Smooth muscle cell (in vitro differentiated cells): ENCODE results near the gene ZNF236. TPM values are rescaled to one million over a fixed set of nuclear protein-coding genes. Genes with fewer than 3 reads are reported as not detected.

Experiments
- DNase-seq: peaks from one replicate; lab custom pipeline; 2025; ENCODE audit not compliant: unreplicated experiment; lab: John Stamatoyannopoulos, UW
- H2AFZ ChIP-seq: fragments of 200-600 bp; sonication (generic); 2 replicates; pipeline ENCODE4 v1.6.0; 2016; ENCODE audit warnings: antibody characterized with exemption, low read depth, mild to moderate bottlenecking
- H3F3A ChIP-seq: fragments of 200-600 bp; sonication (generic); 2 replicates; pipeline ENCODE4 v1.6.0; 2017; ENCODE audit warnings: antibody characterized with exemption, low read depth
- H3K27ac ChIP-seq: fragments of 200-600 bp; sonication (generic); 2 replicates; pipeline ENCODE4 v1.5.1; 2016; ENCODE audit warnings: low read depth, mild to moderate bottlenecking
- H3K27me3 ChIP-seq: fragments of 200-600 bp; sonication (generic); 2 replicates; pipeline ENCODE4 v1.6.1; 2016; ENCODE audit warnings: low read depth, mild to moderate bottlenecking
- H3K36me3 ChIP-seq: fragments of 200-600 bp; sonication (generic); 2 replicates; pipeline ENCODE4 v1.5.1; 2016; ENCODE audit warnings: low read depth
- H3K4me1 ChIP-seq: fragments of 200-600 bp; sonication (generic); 2 replicates; pipeline ENCODE4 v1.5.1; 2016; ENCODE audit warnings: low read depth
- H3K4me2 ChIP-seq: fragments of 200-600 bp; sonication (generic); 2 replicates; pipeline ENCODE4 v1.6.0; 2016; ENCODE audit warnings: mild to moderate bottlenecking
- H3K4me3 ChIP-seq: fragments of 200-600 bp; sonication (generic); 2 replicates; pipeline ENCODE4 v1.5.1; 2016; ENCODE audit warnings: mild to moderate bottlenecking
- H3K79me2 ChIP-seq: fragments of 200-600 bp; sonication (generic); 2 replicates; pipeline ENCODE4 v1.6.0; 2016; ENCODE audit warnings: low read depth, mild to moderate bottlenecking
- H3K9ac ChIP-seq: fragments of 200-600 bp; sonication (generic); 2 replicates; pipeline ENCODE4 v1.6.0; 2016; ENCODE audit warnings: low read depth
- H3K9me3 ChIP-seq: fragments of 200-600 bp; sonication (generic); replicated peaks from 2 replicates; pipeline ENCODE4 v1.5.1; 2016; ENCODE audit warnings: low read depth
- H4K20me1 ChIP-seq: fragments of 200-600 bp; sonication (generic); 2 replicates; pipeline ENCODE4 v1.6.0; 2016; ENCODE audit warnings: low read depth
- WGBS: methylation state at CpG from one replicate; pipeline ENCODE4 v1.1.7; 2016; ENCODE audit warnings: low lambda C conversion rate; 5-methylcytosine and 5-hydroxymethylcytosine counted together
- polyA plus RNA-seq: library from polyadenylated mRNA; unstranded; fragments of >200 nt; fragmentation: Nextera tagmentation; extraction: Ambion mirVana; gene quantifications from 2 replicates; pipeline ENCODE4 v1.2.1, GENCODE V29; 2016
- total RNA-seq: library from RNA; depleted of rRNA; stranded (reverse); fragments of >200 nt; gene quantifications from 2 replicates; pipeline ENCODE4 v1.2.3, GENCODE V29; 2014
- TF ChIP-seq, protein P1 (sequence below): fragments of 200-600 bp; sonication (generic); IDR thresholded peaks from 2 replicates; pipeline ENCODE4 v1.5.1; 2017; ENCODE audit warnings: borderline replicate concordance, mild to moderate bottlenecking, antibody characterized with exemption; ENCODE audit not compliant: insufficient read depth, poor library complexity, severe bottlenecking

The ZNF236 gene
- total and polyA plus RNA-seq, 2 experiments from 2014 or later, result 4.1 to 6.2 TPM

DNA sequence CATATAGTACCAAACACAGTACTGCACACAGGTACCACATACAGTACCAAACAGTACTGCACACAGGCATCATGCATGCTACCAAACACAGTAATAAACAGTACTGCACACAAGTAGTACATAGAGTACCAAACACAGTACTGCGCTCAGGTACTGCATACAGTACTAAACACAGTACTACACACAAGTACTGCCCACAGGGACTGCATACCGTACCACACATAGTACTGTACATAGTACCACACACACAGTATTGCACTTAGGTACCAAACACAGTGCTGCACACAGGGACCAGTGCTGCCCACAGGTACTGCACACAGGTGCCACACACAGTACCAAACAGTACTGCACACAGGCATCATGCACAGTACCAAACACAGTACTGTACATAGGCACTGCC is 74.9 kb downstream of the ZNF236 start:
- Histone ChIP-seq H3K79me2 (no peaks in the 10 kb centered on the region), H3K27me3 (no peaks in the 10 kb centered on the region), H3K4me3 (no peak overlapping the region), H3K9ac (no peak overlapping the region), H3K4me2 (no peak overlapping the region), H3K9me3 (no peaks in the 10 kb centered on the region), H2AFZ (no peak overlapping the region), H3K27ac (no peak overlapping the region), H4K20me1 (no peaks in the 10 kb centered on the region), H3K36me3 (peaks cover 39% of the 10 kb centered on the region), H3F3A (no peaks in the 10 kb centered on the region), H3K4me1 (no peaks in the 10 kb centered on the region)
- TF ChIP-seq, protein P1, sequence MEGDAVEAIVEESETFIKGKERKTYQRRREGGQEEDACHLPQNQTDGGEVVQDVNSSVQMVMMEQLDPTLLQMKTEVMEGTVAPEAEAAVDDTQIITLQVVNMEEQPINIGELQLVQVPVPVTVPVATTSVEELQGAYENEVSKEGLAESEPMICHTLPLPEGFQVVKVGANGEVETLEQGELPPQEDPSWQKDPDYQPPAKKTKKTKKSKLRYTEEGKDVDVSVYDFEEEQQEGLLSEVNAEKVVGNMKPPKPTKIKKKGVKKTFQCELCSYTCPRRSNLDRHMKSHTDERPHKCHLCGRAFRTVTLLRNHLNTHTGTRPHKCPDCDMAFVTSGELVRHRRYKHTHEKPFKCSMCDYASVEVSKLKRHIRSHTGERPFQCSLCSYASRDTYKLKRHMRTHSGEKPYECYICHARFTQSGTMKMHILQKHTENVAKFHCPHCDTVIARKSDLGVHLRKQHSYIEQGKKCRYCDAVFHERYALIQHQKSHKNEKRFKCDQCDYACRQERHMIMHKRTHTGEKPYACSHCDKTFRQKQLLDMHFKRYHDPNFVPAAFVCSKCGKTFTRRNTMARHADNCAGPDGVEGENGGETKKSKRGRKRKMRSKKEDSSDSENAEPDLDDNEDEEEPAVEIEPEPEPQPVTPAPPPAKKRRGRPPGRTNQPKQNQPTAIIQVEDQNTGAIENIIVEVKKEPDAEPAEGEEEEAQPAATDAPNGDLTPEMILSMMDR, result no peak
- 98% methylated on average over 2 of the region's 2 CpGs for WGBS
- DNase-seq, result no peak

DNA sequence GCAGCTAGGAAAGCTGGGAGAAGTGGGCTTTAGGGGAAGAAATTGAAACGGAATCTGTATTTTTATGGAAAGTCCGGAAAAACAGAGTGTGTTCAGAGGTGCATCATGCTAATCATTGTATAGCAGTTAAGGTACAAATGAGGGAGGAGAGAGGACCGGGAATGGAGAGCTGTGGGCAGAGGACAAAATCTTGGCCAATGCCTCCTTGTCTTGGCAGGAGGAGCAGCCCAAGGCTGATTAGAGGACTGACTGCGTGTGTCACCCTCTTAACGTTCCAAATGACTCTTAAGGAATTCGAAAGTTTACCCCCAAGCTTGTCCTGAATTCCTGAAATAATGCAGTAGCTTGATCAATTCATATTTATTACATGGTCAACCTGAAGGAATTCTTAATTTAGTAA is 81.0 kb downstream of the ZNF236 start:
- TF ChIP-seq, protein P1, result no peak
- no peaks in the 10 kb centered on the region for H3K4me1 ChIP-seq
- H3F3A ChIP-seq, result no peaks in the 10 kb centered on the region
- no peak for DNase-seq
- no peak overlapping the region for H2AFZ ChIP-seq
- H4K20me1 ChIP-seq, result no peaks in the 10 kb centered on the region
- H3K4me2 ChIP-seq, result no peak overlapping the region
- H3K27ac ChIP-seq, result no peak overlapping the region
- no peak overlapping the region for H3K9ac ChIP-seq
- no peaks in the 10 kb centered on the region for H3K27me3 ChIP-seq
- H3K79me2 ChIP-seq, result no peaks in the 10 kb centered on the region
- H3K9me3 ChIP-seq, result no peaks in the 10 kb centered on the region
- no peak overlapping the region for H3K4me3 ChIP-seq
- peaks cover 18% of the 10 kb centered on the region for H3K36me3 ChIP-seq
- WGBS, result 96% methylated on average over 6 of the region's 6 CpGs

DNA sequence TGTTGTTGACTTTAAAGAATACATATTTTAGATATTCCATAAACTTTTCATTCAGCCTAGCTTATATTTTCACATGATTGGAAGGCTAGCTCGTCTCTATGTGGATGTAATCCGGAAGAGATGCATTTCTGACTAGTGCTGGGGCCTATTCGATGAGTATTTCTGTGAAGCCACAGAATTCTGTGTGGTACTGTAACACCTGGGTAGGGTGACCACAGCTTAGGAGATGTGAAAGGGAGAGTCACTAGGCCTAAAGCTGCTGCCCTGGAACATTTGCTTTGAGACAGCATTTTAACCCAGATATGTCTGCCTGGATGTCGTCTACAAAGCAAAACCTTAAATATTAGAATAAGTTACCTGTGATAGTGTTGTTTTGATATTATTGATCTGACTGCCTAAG is 83.5 kb downstream of the ZNF236 start:
- DNase-seq, result no peak
- Histone ChIP-seq H3K4me1 (no peaks in the 10 kb centered on the region), H3K79me2 (no peaks in the 10 kb centered on the region), H3K4me3 (no peak overlapping the region), H4K20me1 (no peaks in the 10 kb centered on the region), H3K36me3 (no peaks in the 10 kb centered on the region), H3K9me3 (no peaks in the 10 kb centered on the region), H3K4me2 (no peak overlapping the region), H2AFZ (no peak overlapping the region), H3K9ac (no peak overlapping the region), H3K27me3 (no peaks in the 10 kb centered on the region), H3K27ac (no peak overlapping the region), H3F3A (no peaks in the 10 kb centered on the region)
- TF ChIP-seq, protein P1, result no peak
- 97% methylated on average over 4 of the region's 4 CpGs for WGBS

DNA sequence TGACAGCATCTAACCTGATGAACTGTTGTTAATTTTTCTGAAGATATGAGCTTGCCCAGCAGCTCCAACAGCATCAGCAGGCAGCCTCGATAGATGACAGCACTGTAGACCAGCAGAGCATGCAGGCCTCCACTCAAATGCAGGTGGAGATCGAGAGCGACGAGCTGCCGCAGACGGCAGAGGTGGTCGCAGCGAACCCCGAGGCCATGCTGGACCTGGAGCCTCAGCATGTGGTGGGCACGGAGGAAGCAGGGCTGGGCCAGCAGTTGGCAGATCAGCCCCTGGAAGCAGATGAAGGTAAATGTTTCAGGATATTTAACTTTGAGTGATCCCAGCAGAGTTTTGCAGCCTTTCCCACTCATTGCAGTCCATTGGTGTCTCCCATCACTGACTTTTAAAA is 85.9 kb downstream of the ZNF236 start:
- Histone ChIP-seq H3K9me3 (no peaks in the 10 kb centered on the region), H3K4me3 (no peak overlapping the region), H3F3A (no peaks in the 10 kb centered on the region), H4K20me1 (no peaks in the 10 kb centered on the region), H3K79me2 (no peaks in the 10 kb centered on the region), H3K4me2 (no peak overlapping the region), H2AFZ (no peak overlapping the region), H3K9ac (no peak overlapping the region), H3K4me1 (no peaks in the 10 kb centered on the region), H3K27ac (no peak overlapping the region), H3K36me3 (no peaks in the 10 kb centered on the region), H3K27me3 (no peaks in the 10 kb centered on the region)
- DNase-seq, result no peak
- 98% methylated on average over 10 of the region's 10 CpGs for WGBS
- TF ChIP-seq, protein P1, result no peak
